Fibroblast of lung (primary cell): Measurements from ENCODE around the gene SRP9. TPM values are rescaled to one million over a fixed set of nuclear protein-coding genes. Genes with fewer than 3 reads are reported as not detected.
"Not testable (repeated sequence)": the region's sequence is repeated elsewhere in the genome, so short reads cannot be mapped to it uniquely, and the experiment has no call there.

ENCODE experiments used
- DNase-seq, 2 donors: peaks; one replicate each; pipeline versions ENCODE4 v3.0.0 to v3.0.0-alpha.2; 2010; ENCODE audit warnings: low read depth in 2 of 2
- H2AFZ ChIP-seq: 2 replicates; pipeline ENCODE4 v1.5.1; 2012; ENCODE audit warnings: low read length, control low read depth, inconsistent platforms
- H3K27ac ChIP-seq: 2 replicates; pipeline ENCODE4 v1.5.1; 2011; ENCODE audit warnings: low read length, control low read depth; ENCODE audit not compliant: insufficient read depth
- H3K27me3 ChIP-seq: 2 replicates; pipeline ENCODE4 v1.5.1; 2011; ENCODE audit warnings: mild to moderate bottlenecking, low read length; ENCODE audit not compliant: control insufficient read depth, insufficient read depth
- H3K36me3 ChIP-seq: 2 replicates; pipeline ENCODE4 v1.5.1; 2011; ENCODE audit warnings: low read length; ENCODE audit not compliant: control insufficient read depth, insufficient read depth
- H3K4me1 ChIP-seq: 2 replicates; pipeline ENCODE4 v1.5.1; 2011; ENCODE audit warnings: low read length; ENCODE audit not compliant: control insufficient read depth, insufficient read depth; ENCODE audit errors: extremely low read depth
- H3K4me2 ChIP-seq: 2 replicates; pipeline ENCODE4 v1.5.1; 2011; ENCODE audit warnings: low read length, control low read depth; ENCODE audit not compliant: insufficient read depth; ENCODE audit errors: extremely low read depth
- H3K4me3 ChIP-seq, 4 experiments: fragments of 200-600 bp in 1 of 4; sonication (generic) in 1 of 4; replicated peaks in 1 of 4; 2 replicates each; pipeline ENCODE4 v1.5.1; 2011 to 2016; ENCODE audit warnings: low read length in 4 of 4, low read depth in 3 of 4, mild to moderate bottlenecking in 3 of 4, control low read depth in 2 of 4, inconsistent platforms in 1 of 4, mixed read lengths in 1 of 4; ENCODE audit not compliant: insufficient read depth in 1 of 4; ENCODE audit errors: control extremely low read depth in 1 of 4
- H3K79me2 ChIP-seq: 2 replicates; pipeline ENCODE4 v1.5.1; 2012; ENCODE audit warnings: mild to moderate bottlenecking, low read length, inconsistent platforms; ENCODE audit not compliant: control insufficient read depth, insufficient read depth
- H3K9ac ChIP-seq: 2 replicates; pipeline ENCODE4 v1.5.1; 2011; ENCODE audit warnings: mild to moderate bottlenecking, low read length, control low read depth; ENCODE audit not compliant: insufficient read depth
- H3K9me3 ChIP-seq: 2 replicates; pipeline ENCODE4 v1.5.1; 2012; ENCODE audit warnings: low read depth, low read length; ENCODE audit not compliant: control insufficient read depth, insufficient read depth
- H4K20me1 ChIP-seq: 2 replicates; pipeline ENCODE4 v1.5.1; 2011; ENCODE audit warnings: low read length; ENCODE audit not compliant: control insufficient read depth, insufficient read depth; ENCODE audit errors: extremely low read depth
- CTCF ChIP-seq, 2 donors: IDR thresholded peaks in 1 of 2; conservative IDR thresholded peaks in 1 of 2; 1 replicate in 1 of 2; 2 replicates in 1 of 2; pipeline ENCODE4 v1.5.1; 2011 to 2012; ENCODE audit warnings: low read length in 2 of 2, control low read depth in 1 of 2, inconsistent platforms in 1 of 2, low read depth in 1 of 2, mild to moderate bottlenecking in 1 of 2
- EZH2 ChIP-seq: IDR thresholded peaks from 2 replicates; pipeline ENCODE4 v1.5.1; 2012; ENCODE audit warnings: low read length, control low read depth, mild to moderate bottlenecking; ENCODE audit errors: missing control alignments
- polyA plus RNA-seq, 2 donors: library from polyadenylated mRNA; depleted of rRNA in 1 of 2; stranded (reverse) in 1 of 2; unstranded in 1 of 2; fragments of >200 nt; gene quantifications; 2 replicates each; pipeline ENCODE4 v1.2.1, GENCODE V29; 2011 to 2012; ENCODE audit warnings: missing spikeins in 1 of 2
- total RNA-seq: library from RNA; depleted of rRNA; stranded (reverse); fragments of >200 nt; gene quantifications from 2 replicates; pipeline ENCODE4 v1.2.1, GENCODE V29; 2014

Gene SRP9
- total and polyA plus RNA-seq, 2 donors (not counting 1 experiment from before 2014, with no cell fraction given): 202 to 442 TPM

- TF ChIP-seq CTCF (conservative IDR thresholded peaks at IDR 0.05 in 1 of 2, IDR thresholded peaks at IDR 0.05 in 1 of 2; ENCODE audit: low read depth in 1 of 2, low read length in 2 of 2) (no peak), EZH2 (no peak)
- no peak overlapping the region for H2AFZ ChIP-seq
- no peak overlapping the region for H3K9ac ChIP-seq
Observed at GRCh38 chr1:225794954-225795353, 17.3 kb downstream of the SRP9 start.

GRCh38 chr1:225796097-225796496, 18.5 kb downstream of the SRP9 start:
- not testable (repeated sequence) for H4K20me1 ChIP-seq, H3K79me2 ChIP-seq, DNase-seq, H3K9me3 ChIP-seq, H3K9ac ChIP-seq, H3K27ac ChIP-seq, H2AFZ ChIP-seq, H3K4me3 ChIP-seq, H3K36me3 ChIP-seq, H3K4me1 ChIP-seq, H3K4me2 ChIP-seq, H3K27me3 ChIP-seq

More at GRCh38 chr1:225794954-225795353, 17.3 kb downstream of the SRP9 start:
- DNase-seq: no peak
- H3K27ac ChIP-seq: no peak overlapping the region
- H3K79me2 ChIP-seq: no peaks in the 10 kb centered on the region
- H3K4me2 ChIP-seq: no peak overlapping the region
- H3K4me1 ChIP-seq: no peaks in the 10 kb centered on the region
- no peaks in the 10 kb centered on the region for H3K9me3 ChIP-seq
- H3K27me3 ChIP-seq: no peaks in the 10 kb centered on the region
- peaks cover 2% of the 10 kb centered on the region for H3K36me3 ChIP-seq
- no peak overlapping the region for H3K4me3 ChIP-seq
- H4K20me1 ChIP-seq: no peaks in the 10 kb centered on the region

GRCh38 chr1:225801146-225801545, 23.5 kb downstream of the SRP9 start:
- not testable (repeated sequence) for DNase-seq, H3K36me3 ChIP-seq, H3K27ac ChIP-seq, H3K4me3 ChIP-seq, H4K20me1 ChIP-seq, H3K9me3 ChIP-seq, H3K4me2 ChIP-seq, H3K4me1 ChIP-seq, H3K9ac ChIP-seq, H3K27me3 ChIP-seq, H3K79me2 ChIP-seq, H2AFZ ChIP-seq

GRCh38 chr1:225806249-225806648, 28.6 kb downstream of the SRP9 start:
- Histone ChIP-seq H3K9ac (no peak overlapping the region), H3K4me1 (peaks cover under 1% of the 10 kb centered on the region), H2AFZ (no peak overlapping the region), H3K4me2 (no peak overlapping the region), H3K27ac (no peak overlapping the region), H4K20me1 (no peaks in the 10 kb centered on the region), H3K36me3 (no peaks in the 10 kb centered on the region), H3K79me2 (no peaks in the 10 kb centered on the region), H3K9me3 (no peaks in the 10 kb centered on the region), H3K27me3 (no peaks in the 10 kb centered on the region), H3K4me3 (no peak overlapping the region)
- no peak for DNase-seq
- no peak for TF ChIP-seq CTCF (conservative IDR thresholded peaks at IDR 0.05 in 1 of 2, IDR thresholded peaks at IDR 0.05 in 1 of 2; ENCODE audit: low read depth in 1 of 2, low read length in 2 of 2)
- no peak for TF ChIP-seq EZH2

- H3K4me1 ChIP-seq, H3K36me3 ChIP-seq, H3K27me3 ChIP-seq, H3K4me2 ChIP-seq, H3K4me3 ChIP-seq, H4K20me1 ChIP-seq, H2AFZ ChIP-seq, H3K9ac ChIP-seq, DNase-seq, H3K79me2 ChIP-seq, H3K9me3 ChIP-seq, H3K27ac ChIP-seq: not testable (repeated sequence)
Observed at GRCh38 chr1:225806736-225807135, 29.1 kb downstream of the SRP9 start.
